ENCODE results near the gene SMC2.

SMC2 gene

GRCh38 chr9:104087894-104088293 lies 6.2 kb upstream of the SMC2 start:
- TF ChIP-seq ZBTB7A (IDR thresholded peaks at IDR 0.05; ENCODE audit: low read depth) (no peak), FOXM1 (IDR thresholded peaks at IDR 0.05; ENCODE audit: borderline replicate concordance, low read depth) (no peak), EP300 (IDR thresholded peaks at IDR 0.05; ENCODE audit: borderline replicate concordance) (no peak), NFIC (IDR thresholded peaks at IDR 0.05) (no peak), TCF12 (IDR thresholded peaks at IDR 0.05; ENCODE audit: low read depth) (no peak)

DNA sequence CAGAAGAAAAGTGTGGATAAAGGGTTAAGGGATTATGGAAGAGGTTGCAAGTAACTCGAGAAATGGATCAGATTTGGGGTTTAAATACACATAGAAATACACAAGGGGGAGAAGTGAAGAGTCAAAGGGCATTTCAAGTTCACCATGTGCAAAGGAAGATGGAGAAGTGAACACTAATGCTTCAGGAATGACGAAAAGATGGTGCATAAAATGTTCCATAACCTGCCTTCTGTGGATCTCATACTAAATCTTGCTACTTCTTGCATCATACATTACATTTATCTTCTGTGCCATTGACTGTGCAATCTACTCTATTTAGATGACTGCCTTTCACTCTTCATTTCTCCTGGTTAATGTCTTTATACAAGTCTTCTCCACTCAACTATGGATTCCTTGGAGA lies 5.7 kb upstream of the SMC2 start:
- no peak for TF ChIP-seq ZBTB7A (IDR thresholded peaks at IDR 0.05; ENCODE audit: low read depth)
- no peak for TF ChIP-seq EP300 (IDR thresholded peaks at IDR 0.05; ENCODE audit: borderline replicate concordance)
- no peak for TF ChIP-seq NFIC (IDR thresholded peaks at IDR 0.05)
- TF ChIP-seq REST (IDR thresholded peaks at IDR 0.05; ENCODE audit: low read depth): no peak
- TF ChIP-seq YY1 (IDR thresholded peaks at IDR 0.05; ENCODE audit: low read depth): no peak
- no peak for TF ChIP-seq EGR1 (IDR thresholded peaks at IDR 0.05)
- TF ChIP-seq TEAD4 (IDR thresholded peaks at IDR 0.05): no peak
- TF ChIP-seq CREB1 (IDR thresholded peaks at IDR 0.05; ENCODE audit: low read depth): no peak
- no peak for TF ChIP-seq TCF12 (IDR thresholded peaks at IDR 0.05; ENCODE audit: low read depth)
- TF ChIP-seq RAD21 (IDR thresholded peaks at IDR 0.05; ENCODE audit: low read depth): no peak
- no peak for TF ChIP-seq MAX (IDR thresholded peaks at IDR 0.05)
- no peak for TF ChIP-seq USF1 (IDR thresholded peaks at IDR 0.05)
- TF ChIP-seq TAF1 (IDR thresholded peaks at IDR 0.05; ENCODE audit: low read depth): no peak
- TF ChIP-seq CEBPB (IDR thresholded peaks at IDR 0.05): no peak
- TF ChIP-seq FOXM1 (IDR thresholded peaks at IDR 0.05; ENCODE audit: borderline replicate concordance, low read depth): no peak

- TF ChIP-seq TAF1 (IDR thresholded peaks at IDR 0.05; ENCODE audit: low read depth): no peak
These were observed 3.5 kb upstream of the SMC2 start for GRCh38 chr9:104090578-104090977.

DNA sequence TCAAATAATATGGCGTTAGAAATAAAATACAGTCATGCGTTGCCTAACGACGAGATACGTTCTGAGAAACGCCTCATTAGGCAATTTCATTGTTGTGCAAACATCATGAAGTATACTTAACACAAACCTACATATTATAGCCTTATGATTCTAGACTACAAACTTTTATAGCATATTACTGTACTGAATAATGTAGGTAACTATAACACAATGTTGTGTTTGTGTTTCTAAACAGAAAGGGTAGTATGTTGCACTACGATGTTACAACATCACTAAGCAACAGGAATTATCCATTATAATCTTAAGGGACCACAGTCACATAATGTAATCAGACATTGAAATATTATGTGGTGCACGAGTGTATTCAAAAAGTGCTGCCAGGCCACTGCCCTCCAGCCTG lies 3.0 kb upstream of the SMC2 start:
- TF ChIP-seq NFIC (IDR thresholded peaks at IDR 0.05) (no peak), TCF12 (IDR thresholded peaks at IDR 0.05; ENCODE audit: low read depth) (no peak), ZBTB7A (IDR thresholded peaks at IDR 0.05; ENCODE audit: low read depth) (no peak), RAD21 (IDR thresholded peaks at IDR 0.05; ENCODE audit: low read depth) (no peak), CEBPB (IDR thresholded peaks at IDR 0.05) (no peak), TAF1 (IDR thresholded peaks at IDR 0.05; ENCODE audit: low read depth) (no peak), USF1 (IDR thresholded peaks at IDR 0.05) (no peak), CREB1 (IDR thresholded peaks at IDR 0.05; ENCODE audit: low read depth) (no peak), TEAD4 (IDR thresholded peaks at IDR 0.05) (no peak), REST (IDR thresholded peaks at IDR 0.05; ENCODE audit: low read depth) (no peak)

- TF ChIP-seq EP300 (IDR thresholded peaks at IDR 0.05; ENCODE audit: borderline replicate concordance): no peak
- no peak for TF ChIP-seq RAD21 (IDR thresholded peaks at IDR 0.05; ENCODE audit: low read depth)
- no peak for TF ChIP-seq CREB1 (IDR thresholded peaks at IDR 0.05; ENCODE audit: low read depth)
- no peak for TF ChIP-seq FOXM1 (IDR thresholded peaks at IDR 0.05; ENCODE audit: borderline replicate concordance, low read depth)
- TF ChIP-seq MAX (IDR thresholded peaks at IDR 0.05): no peak
- TF ChIP-seq TEAD4 (IDR thresholded peaks at IDR 0.05): no peak
- TF ChIP-seq USF1 (IDR thresholded peaks at IDR 0.05): no peak
- no peak for TF ChIP-seq TCF12 (IDR thresholded peaks at IDR 0.05; ENCODE audit: low read depth)
- no peak for TF ChIP-seq ZBTB7A (IDR thresholded peaks at IDR 0.05; ENCODE audit: low read depth)
- TF ChIP-seq YY1 (IDR thresholded peaks at IDR 0.05; ENCODE audit: low read depth): no peak
- TF ChIP-seq CEBPB (IDR thresholded peaks at IDR 0.05): no peak
- TF ChIP-seq EGR1 (IDR thresholded peaks at IDR 0.05): no peak
- no peak for TF ChIP-seq REST (IDR thresholded peaks at IDR 0.05; ENCODE audit: low read depth)
- no peak for TF ChIP-seq TAF1 (IDR thresholded peaks at IDR 0.05; ENCODE audit: low read depth)
- no peak for TF ChIP-seq NFIC (IDR thresholded peaks at IDR 0.05)
These were observed 2.4 kb upstream of the SMC2 start for GRCh38 chr9:104091708-104092107.

Data from Ishikawa (cell line).